ENCODE data around the gene HOXD9. TPM values are rescaled to one million over a fixed set of nuclear protein-coding genes. Genes with fewer than 3 reads are reported as not detected.

HOXD9 gene
- polyA plus RNA-seq, 4 donors, result 58.0 to 106 (median 69.1) TPM

- DNase-seq (ENCODE audit: low read depth in 4 of 4, low spot score in 3 of 4), result peak in 1 of 4 donors; percentile 82
Observed at GRCh38 chr2:176162911-176163671, 40.6 kb downstream of the HOXD9 start.

- no peak for DNase-seq (ENCODE audit: low read depth in 4 of 4, low spot score in 3 of 4)
Observed at GRCh38 chr2:176163672-176164056, 41.1 kb downstream of the HOXD9 start.

- DNase-seq (ENCODE audit: low read depth in 4 of 4, low spot score in 3 of 4), result no peak
Observed at GRCh38 chr2:176164201-176164600, 41.7 kb downstream of the HOXD9 start.

GRCh38 chr2:176164611-176165369 is 42.3 kb downstream of the HOXD9 start:
- no peak for DNase-seq (ENCODE audit: low read depth in 4 of 4, low spot score in 3 of 4)

GRCh38 chr2:176165370-176166050 is 43.0 kb downstream of the HOXD9 start:
- DNase-seq (ENCODE audit: low read depth in 4 of 4, low spot score in 3 of 4), result no peak

- DNase-seq (ENCODE audit: low read depth in 4 of 4, low spot score in 3 of 4), result no peak
Observed at GRCh38 chr2:176166272-176166671, 43.8 kb downstream of the HOXD9 start.

GRCh38 chr2:176167398-176167797 is 44.9 kb downstream of the HOXD9 start:
- no peak for DNase-seq (ENCODE audit: low read depth in 4 of 4, low spot score in 3 of 4)

GRCh38 chr2:176169181-176169580 is 46.7 kb downstream of the HOXD9 start:
- no peak for DNase-seq (ENCODE audit: low read depth in 4 of 4, low spot score in 3 of 4)

- DNase-seq (ENCODE audit: low read depth in 4 of 4, low spot score in 3 of 4), result no peak
Observed at GRCh38 chr2:176169711-176170110, 47.2 kb downstream of the HOXD9 start.

- no peak for DNase-seq (ENCODE audit: low read depth in 4 of 4, low spot score in 3 of 4)
Observed at GRCh38 chr2:176170602-176171305, 48.2 kb downstream of the HOXD9 start.

GRCh38 chr2:176171351-176172006 is 49.0 kb downstream of the HOXD9 start:
- DNase-seq (ENCODE audit: low read depth in 4 of 4, low spot score in 3 of 4), result no peak

- DNase-seq (ENCODE audit: low read depth in 4 of 4, low spot score in 3 of 4), result no peak
Observed at GRCh38 chr2:176172007-176172894, 49.7 kb downstream of the HOXD9 start.

- no peak for DNase-seq (ENCODE audit: low read depth in 4 of 4, low spot score in 3 of 4)
Observed at GRCh38 chr2:176172895-176173566, 50.5 kb downstream of the HOXD9 start.

- no peak for DNase-seq (ENCODE audit: low read depth in 4 of 4, low spot score in 3 of 4)
Observed at GRCh38 chr2:176173567-176174381, 51.3 kb downstream of the HOXD9 start.

GRCh38 chr2:176174382-176174823 is 51.9 kb downstream of the HOXD9 start:
- DNase-seq (ENCODE audit: low read depth in 4 of 4, low spot score in 3 of 4), result no peak

Data from left renal pelvis (tissue), 4 donors.